NCI-H526 (cell line): ENCODE results near the gene PITX3.
"Not testable (repeated sequence)": the region's sequence is repeated elsewhere in the genome, so short reads cannot be mapped to it uniquely, and the experiment has no call there.

ENCODE experiments used
- DNase-seq, 2 experiments: peaks; one replicate each; lab custom pipeline; 2025; lab: John Stamatoyannopoulos, UW

Gene PITX3

DNA sequence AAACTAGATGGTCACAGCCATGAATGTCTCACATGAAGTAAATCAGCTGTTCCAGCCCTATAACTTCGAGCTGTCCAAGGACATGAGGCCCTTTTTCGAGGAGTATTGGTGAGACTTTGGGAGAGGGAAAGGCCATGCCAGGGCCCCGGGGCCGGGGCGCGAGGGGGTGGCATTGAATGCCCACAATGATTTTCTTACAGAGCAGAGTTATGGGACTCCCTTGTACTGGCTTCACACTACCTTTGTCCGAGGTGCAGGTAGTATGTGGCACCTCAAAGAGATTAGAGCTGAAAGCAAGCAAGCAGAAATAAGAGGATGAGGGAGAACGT is 14.8 kb downstream of the PITX3 start:
- DNase-seq, result no peak

DNA sequence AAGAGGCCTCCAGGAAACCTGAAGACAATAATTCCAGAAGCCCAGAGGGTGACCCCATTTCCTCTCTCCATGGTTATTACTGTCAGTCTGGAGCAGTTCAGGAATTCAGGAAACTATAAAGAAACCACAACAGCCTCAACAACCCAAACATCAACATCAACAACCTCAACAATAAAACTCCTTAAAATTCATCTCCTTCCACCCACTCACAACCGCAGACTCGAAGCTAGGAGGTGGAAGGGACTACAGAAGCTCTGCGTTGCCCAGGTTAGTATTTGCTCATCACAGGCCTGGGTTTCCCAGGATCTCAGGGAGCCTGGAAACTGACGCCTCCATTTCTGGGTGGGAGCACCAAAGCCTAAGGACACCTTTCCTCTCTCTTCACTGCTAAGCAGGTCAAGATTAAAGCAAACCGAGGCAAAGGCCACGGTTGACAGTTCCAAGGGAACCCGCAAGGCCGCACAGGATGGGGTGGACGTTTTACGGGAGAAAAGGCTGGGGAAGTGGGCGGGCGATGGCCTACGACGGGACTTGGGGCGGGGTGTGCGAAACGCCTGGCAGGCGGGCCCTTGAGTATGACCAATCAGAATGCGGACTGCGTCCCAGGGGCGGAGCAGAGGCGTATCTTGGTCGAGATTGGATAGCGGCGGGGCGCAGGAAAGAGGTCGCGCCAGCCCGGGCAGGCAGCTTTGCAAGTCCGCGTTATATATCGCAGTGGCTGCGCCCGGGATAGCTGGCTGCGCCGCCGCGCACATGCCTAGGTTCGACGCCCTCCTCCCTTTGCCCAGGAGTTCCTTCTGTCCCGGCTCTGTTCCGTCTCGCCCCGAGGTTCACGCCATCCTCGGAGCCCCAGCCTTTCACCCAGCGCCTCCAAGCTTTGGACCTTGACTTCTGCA is 15.4 kb downstream of the PITX3 start, which contains the start of gene ELOVL3:
Gene ELOVL3, plus strand, starts transcription at position 654 of the 896 bp plus-strand sequence. CDS start 250 bp downstream, outside the sequence.
- DNase-seq, result peak; percentile 65 to 93

DNA sequence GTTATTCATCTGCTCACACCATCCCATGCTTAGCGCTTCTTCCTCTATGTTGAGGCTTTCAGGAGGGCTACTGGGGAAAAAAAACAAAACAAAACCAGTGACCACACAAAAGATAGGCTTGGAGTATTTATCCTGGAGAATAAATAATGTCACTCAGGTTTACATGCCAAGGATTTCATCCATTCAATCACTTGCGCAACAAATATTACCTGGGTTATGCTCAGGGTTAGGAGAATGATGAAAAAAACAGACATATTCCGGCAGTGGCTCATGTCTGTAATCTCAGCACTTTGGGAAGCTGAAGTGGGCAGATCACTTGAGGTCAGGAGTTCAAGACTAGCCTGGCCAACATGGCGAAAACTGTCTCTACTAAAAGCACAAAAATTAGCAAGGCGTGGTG is 18.5 kb downstream of the PITX3 start:
- no peak for DNase-seq

DNA sequence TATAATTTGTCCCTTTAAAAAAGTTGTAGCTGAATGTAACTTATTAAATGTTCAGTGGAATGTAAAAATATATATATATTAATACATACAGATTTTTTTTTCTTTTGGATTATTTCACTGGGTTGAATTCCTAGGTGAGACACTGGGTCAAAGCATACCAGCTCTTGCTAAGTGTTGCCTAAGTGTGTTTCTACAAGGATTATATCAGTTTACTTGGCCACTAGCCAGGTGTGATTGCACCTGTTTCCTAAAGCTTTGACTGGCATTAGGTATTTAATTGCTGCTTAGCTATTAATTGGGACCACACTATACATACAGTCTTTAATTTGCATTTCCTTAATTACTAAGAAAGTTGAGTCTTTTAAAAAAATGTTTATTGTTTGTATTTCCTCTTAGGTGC is 20.7 kb downstream of the PITX3 start:
- DNase-seq, result no peak

DNA sequence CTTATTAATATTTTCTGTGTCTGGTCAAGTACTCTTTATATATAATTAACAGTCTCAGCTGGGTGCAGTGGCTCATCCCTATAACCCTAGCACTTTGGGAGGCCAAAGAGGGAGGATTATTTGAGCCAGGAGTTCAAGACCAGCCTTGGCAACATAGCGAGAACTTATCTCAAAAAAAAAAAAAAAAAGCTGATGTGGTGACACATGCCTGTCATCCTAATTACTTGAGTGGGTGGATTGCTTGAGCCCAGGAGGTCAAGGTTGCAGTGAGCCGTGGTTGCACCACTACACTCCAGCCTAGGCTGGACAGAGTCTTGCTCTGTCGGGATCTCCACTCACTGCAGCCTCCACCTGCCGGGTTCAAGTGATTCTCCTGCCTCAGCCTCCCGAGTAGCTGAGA is 21.9 kb downstream of the PITX3 start:
- no peak for DNase-seq

DNA sequence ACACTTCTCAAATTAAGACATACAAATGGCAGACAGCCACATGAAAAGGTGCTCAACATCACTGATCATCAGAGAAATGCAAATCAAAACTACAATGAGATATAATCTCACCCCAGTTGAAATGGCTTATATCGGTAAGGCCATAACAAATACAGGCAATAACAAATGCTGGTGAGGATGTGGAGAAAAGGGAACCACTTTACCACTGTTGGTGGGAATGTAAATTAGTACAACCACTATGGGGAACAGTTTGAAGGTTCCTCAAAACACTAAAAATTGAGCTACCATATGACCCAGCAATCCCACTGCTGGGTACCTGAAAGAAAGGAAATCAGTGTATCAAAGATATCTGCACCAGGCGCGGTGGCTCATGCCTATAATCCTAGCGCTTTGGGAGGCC is 27.7 kb downstream of the PITX3 start:
- not testable (repeated sequence) for DNase-seq

DNA sequence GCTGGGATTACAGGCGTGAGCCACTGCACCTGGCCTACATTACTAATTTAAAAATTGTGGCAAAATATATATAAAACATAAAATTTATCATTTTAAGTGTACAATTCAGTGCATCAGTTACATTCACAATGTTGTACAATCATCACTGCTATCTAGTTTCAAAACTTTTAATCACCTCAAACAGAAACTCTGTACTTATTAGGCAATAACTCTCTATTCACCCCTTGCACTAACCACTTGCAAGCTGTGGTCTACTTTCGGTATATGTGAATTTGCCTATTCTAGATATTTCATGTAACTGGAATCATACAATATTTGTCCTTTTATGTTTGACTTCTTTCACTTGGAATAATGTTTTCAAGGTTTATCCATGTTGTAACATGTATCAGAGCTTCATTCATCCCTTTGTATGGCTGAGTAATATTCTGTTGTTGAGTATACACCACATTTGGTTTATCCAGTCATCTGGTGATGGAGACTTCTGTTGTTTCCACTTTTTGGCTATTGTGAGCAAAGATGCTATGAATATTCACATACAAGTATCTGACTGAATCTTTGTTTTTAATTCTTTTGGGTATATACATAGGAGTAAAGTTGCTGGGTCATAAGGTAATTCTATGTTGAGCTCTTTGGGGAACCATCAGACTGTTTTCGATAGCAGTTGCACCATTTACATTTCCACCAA is 29.6 kb downstream of the PITX3 start:
- DNase-seq, result no peak

DNA sequence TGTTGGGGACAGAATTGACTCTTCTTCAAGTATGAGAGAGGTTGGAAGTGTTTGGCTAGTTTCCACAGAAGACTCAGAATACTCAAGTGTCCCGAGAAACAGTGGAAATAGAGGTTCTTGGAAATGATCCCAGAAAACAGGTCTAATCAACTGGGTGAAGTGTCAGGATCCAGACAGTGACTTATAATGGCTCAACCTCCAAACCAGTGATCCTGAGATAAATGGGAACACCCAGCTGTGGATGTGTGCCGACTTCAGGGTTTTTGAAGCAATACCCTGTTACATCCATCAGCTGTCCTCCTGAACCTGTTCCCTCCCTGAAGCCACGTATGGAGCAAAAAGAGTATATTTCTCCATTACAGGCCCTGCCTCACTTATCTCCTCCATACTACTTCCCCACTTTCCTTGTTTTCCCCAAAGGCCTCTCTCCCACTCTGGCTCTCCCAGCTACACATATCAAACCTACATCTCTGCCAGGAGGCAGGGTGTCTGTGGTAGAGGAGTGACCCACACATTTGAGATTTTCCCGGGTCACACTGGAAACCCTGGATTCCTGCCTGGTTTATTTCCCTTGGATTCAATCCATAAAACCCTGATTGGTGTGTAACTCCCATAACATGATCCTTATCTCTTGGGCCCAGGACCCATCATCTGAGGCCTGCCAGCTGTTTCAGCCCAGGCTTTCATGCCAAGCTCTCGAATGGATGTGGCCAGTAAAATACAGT is 32.8 kb downstream of the PITX3 start:
- DNase-seq, result no peak

DNA sequence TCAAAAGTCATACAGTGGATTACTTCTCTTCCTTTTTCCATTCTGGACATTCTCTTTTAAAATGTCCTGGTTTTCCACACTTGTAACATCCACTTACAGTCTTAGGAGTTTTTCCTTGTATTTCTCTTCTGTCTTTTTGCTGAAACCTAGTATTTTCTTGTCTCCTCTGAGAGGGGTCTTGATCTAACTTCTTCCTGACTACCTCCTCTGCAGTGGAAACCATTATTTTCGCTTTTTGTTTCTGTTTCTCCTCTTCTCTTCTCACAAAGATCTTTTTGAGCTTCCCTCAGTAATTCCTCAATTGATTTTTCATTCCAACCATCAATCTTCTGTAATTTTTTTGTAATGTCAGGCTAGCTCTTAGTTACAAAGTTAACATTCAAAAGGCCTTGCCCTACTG is 38.9 kb downstream of the PITX3 start:
- DNase-seq, result no peak

DNA sequence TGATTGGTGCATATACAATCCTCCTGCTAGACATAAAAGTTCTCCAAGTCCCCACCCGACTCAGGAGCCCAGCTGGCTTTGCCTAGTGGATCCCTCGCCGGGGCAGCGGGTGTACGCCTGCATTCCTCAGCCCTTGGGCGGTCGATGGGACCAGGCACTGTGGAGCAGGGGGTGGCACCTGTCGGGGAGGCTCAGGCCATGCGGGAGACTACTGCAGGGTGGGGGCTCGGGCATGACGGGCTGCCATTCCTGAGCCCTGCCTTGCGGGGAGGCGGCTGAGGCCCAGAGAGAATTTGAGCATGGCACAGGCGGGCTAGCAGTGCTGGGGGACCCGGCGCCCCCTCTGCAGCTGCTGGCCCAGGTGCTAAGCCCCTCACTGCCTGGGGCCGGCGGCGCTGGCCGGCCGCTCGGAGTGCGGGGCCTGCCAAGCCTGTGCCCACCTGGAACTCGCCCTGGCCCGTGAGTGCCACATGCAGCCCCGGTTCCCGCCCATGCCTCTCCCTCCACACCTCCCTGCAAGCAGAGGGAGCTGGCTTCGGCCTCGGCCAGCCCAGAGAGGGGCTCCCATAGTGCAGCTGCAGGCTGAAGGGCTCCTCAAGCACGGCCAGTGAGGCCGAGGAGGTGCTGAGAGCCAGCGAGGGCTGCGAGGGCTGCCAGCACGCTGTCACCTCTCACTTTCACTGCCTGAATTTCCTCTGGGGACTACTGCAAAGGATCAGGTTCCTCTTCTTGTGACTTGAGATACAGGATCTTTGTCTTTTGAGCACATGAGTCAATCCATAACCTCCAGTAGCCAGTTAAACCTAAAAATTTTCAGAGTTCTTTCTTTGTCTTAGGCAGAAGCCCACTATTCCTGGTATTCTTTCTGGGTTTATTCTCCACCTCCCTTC is 40.3 kb downstream of the PITX3 start:
- no peak for DNase-seq

DNA sequence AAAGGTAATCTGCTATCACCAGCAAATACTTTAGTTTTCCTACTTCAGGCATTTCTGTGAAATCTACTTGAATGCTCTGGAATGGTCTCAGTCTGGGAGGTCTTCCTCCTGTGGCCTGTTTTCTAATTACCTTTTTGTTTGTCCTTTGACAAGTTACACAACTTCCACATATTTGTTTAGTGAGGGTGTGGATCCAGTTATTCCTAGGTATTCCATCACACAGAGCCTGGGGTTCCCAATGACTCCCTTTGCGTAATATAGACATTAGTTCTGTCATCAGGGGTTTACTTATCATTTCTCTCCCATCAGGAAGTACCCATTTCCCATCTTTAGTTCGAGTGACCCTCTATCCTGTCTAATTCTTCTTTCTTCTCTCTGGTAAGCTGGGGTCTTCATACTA is 43.3 kb downstream of the PITX3 start:
- DNase-seq, result no peak

DNA sequence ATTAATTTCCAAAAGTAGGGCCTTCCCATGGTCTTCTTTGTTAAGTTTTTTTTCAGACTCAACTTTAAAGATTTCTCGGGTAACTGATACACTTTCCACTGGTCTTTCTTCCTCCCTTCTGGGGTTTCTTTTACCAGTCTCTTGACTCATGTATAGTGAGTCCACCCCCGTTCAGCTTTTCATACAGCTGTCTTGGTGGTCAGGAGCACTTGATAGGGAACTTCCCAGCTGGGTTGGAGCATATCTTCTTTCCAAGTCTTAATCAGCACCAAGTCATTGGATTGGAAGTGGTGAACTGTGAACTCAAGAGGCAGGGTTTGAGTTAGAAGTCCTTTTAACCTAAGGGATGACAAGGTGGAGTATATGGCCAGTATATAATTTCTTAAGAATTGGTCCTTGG is 44.4 kb downstream of the PITX3 start:
- DNase-seq, result no peak

DNA sequence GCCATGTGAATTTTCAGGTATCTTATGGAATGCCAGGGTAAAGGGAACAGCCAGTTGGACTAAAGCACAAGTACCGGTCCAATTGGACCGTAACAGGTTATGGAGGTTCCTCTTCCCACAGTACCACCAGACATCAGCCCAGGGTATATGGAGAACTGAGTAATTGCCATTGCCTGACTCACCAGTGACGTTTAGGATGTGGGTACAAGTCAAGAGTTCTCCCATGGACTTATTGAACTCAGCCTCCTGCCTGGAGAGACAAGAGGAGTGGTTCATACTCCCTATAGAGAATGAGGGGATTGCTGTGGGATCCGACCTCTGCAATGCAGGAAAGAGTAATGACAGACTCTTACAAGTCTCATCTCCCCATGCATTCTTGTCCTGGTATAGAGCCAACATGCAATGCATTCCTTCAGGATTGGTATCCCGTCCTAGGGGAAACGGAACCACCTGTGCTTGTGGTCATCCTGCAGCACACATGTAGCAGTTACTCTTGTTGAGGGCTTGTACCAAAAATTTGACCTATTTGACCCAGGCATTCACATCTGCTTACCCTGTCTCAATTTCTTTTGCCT is 45.9 kb downstream of the PITX3 start:
- DNase-seq, result no peak

DNA sequence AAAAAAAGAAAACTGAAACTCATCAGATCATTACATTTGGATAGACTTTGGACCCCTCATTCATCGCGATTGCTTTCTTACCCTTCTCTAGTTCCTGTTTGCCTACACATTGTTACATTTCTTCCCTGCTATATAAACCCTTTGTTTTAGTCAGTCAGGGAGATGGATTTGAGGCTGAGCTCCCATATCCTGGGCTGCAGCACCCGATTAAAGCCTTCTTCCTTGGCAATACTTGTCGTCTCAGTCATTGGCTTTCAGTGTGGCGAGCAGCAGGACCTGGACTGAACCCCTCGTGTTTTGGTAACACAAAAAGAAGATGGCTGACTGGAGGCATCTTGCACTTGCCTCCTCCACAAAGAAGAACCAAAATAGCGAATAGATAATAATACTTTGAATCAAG is 49.4 kb downstream of the PITX3 start:
- no peak for DNase-seq

DNA sequence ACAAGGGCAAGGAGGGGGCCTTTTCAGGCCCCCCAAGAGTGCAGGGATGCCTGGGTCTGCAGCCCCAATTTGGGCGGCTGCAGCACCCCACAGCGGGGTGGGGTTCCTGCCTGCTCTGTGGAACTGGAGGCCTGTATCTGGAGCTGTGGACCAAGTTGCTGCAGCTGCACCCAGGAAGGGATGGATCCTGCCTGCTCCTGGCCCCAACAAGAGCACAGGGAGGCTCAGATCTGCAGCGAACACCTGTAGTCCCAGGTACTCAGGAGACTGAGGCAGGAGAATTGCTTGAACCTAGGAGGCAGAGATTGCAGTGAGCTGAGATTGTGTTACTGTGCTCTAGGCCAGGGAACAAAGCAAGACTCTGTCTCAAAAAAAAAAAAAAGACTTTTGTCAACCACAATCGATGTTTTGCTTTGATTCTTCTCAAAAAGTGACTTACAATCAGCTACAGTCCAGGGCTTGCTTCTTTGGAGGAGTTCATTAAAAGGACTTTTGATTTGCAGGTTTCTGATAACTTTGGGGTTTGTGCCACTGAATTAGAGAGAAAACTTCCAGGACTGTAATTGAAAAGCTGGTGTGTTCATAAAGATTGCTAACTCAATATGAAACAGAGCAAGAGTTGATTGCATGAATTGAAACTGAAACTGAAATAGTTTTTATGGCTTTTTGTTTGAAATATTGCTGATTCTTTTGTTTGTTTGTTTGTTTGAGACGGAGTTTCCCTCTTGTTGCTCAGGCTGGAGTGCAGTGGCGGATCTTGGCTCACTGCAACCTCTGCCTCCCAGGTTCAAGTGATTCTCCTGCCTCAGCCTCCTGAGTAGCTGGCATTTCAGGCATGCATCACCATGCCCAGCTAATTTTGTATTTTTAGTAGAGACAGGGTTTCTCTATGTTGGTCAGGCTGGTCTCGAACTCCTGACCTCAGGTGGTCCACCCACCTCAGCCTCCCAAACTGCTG is 52.1 kb downstream of the PITX3 start:
- DNase-seq, result not testable (repeated sequence)

DNA sequence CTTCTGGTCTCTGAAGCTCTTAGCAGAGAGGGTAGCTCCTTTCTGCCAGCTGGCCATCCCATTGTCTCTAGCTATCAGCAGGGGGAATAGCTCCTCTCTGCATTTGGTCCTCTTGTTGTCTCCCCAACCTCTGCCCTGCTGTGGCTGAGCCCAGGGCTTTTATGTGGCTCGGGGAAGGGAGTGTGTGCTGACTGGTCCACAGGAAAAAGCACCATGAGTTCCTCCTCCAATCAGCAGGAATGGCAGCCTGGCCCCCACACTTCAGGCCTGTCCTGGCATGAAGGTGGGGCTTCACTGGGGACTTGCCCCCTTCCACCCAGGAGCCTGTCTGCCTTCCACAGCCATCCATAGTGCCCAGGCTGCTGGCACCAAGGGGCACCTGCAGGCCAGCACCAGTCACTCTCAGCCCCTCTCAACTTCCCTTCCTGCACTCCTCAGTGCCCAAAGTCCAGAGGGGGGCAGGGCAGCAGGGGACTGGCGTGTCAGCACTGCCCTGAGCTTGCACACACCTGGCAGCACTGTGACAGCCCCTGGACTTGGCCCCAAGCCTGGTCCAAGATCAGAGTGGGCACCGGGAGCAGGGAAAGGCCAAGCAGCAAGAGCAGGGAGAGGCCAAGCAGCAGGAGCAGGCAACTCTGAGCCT is 52.9 kb downstream of the PITX3 start:
- no peak for DNase-seq

DNA sequence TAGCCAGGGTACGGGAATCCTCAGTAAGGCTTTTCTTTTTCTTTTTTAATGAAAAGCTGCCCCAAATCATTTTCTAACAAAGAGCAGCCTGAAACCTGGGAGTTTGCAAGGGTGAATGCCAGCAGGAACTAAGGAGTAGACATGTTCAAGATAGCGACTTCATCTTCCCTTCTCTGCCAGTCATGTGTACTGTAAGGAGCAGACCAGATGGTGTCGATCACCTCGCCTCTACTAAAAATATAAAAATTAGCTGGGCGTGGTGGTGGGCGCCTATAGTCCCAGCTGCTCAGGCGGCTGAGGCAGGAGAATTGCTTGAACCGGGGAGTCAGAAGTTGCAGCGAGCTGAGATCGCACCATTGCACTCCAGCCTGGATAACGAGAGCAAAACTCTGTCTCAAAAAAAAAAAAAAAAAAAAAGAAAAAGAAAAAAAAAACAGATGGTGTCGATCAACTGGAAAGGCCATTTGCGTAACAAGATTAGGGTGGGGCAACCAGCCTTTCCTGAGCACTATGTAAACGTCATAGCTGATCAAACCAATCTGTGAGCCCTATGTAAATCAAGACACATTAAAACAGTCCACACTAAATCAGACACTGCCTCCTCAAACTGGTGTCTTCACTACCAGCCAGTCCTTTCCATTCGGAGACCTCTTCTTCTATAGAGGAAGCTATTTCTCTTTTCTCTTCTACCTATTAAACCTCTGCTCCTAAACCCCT is 55.3 kb downstream of the PITX3 start:
- no peak for DNase-seq

DNA sequence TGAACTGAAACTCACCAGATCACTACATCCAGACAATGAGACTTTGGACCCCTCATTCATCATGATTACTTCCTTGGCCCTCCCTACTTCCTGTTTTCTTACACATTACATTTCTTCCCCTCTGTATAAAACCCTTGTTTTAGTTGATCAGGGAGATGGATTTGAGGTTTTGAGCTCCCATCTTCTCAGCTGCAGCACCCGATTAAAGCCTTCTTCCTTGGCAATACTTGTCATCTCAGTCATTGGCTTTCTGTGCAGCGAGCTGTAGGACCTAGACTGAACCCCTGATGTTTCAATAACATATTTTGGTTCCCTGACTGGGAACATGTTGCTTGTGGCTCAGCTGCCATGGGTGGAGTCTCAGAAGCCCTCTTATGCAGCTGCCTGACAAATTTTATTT is 56.0 kb downstream of the PITX3 start:
- DNase-seq, result no peak

DNA sequence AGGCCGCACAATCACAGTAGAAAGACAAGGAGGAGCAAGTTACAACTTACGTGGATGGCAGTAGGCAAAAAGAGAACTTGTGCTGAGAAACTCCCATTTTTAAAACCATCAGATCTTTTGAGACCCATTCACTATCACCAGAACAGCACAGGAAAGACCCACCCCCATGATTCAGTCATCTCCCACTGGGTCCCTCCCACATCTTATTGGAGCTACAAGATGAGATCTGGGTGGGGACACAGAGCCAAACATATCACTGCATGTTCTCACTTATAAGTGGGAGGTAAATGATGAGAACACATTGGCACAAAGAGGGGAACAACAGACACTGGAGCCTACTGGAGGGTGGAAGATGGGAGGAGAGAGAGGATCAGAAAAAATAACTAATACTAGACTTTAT is 56.7 kb downstream of the PITX3 start:
- no peak for DNase-seq
